GM23248 (cell line): ENCODE measurements around the gene SERINC1. TPM values are rescaled to one million over a fixed set of nuclear protein-coding genes. Genes with fewer than 3 reads are reported as not detected.

Experiments
- DNase-seq: peaks from one replicate; pipeline ENCODE4 v3.0.0-alpha.2; 2015
- H2AFZ ChIP-seq: fragments of 200-600 bp; sonication (generic); 2 replicates; pipeline ENCODE4 v1.6.1; 2016; ENCODE audit warnings: antibody characterized with exemption
- H3F3A ChIP-seq: fragments of 200-600 bp; sonication (generic); 2 replicates; pipeline ENCODE4 v1.6.1; 2016; ENCODE audit warnings: mild to moderate bottlenecking, antibody characterized with exemption, mixed run types; ENCODE audit not compliant: insufficient read depth
- H3K27ac ChIP-seq: fragments of 200-600 bp; sonication (generic); 2 replicates; pipeline ENCODE4 v1.5.1; 2016; ENCODE audit warnings: mild to moderate bottlenecking
- H3K27me3 ChIP-seq: fragments of 200-600 bp; sonication (generic); replicated peaks from 2 replicates; pipeline ENCODE4 v1.6.1; 2016; ENCODE audit warnings: mild to moderate bottlenecking; ENCODE audit not compliant: insufficient read depth
- H3K36me3 ChIP-seq: fragments of 200-600 bp; sonication (generic); 2 replicates; pipeline ENCODE4 v1.6.1; 2016; ENCODE audit warnings: low read depth, mild to moderate bottlenecking
- H3K4me1 ChIP-seq: fragments of 200-600 bp; sonication (generic); 2 replicates; pipeline ENCODE4 v1.6.1; 2016; ENCODE audit warnings: mild to moderate bottlenecking; ENCODE audit not compliant: insufficient read depth
- H3K4me2 ChIP-seq: fragments of 200-600 bp; sonication (generic); one replicate; pipeline ENCODE4 v1.6.1; 2016; ENCODE audit warnings: mild to moderate bottlenecking; ENCODE audit not compliant: unreplicated experiment
- H3K4me3 ChIP-seq: fragments of 200-600 bp; sonication (generic); 2 replicates; pipeline ENCODE4 v1.5.1; 2016; ENCODE audit warnings: mild to moderate bottlenecking
- H3K79me2 ChIP-seq: fragments of 200-600 bp; sonication (generic); 2 replicates; pipeline ENCODE4 v1.6.1; 2016; ENCODE audit warnings: mild to moderate bottlenecking; ENCODE audit not compliant: insufficient read depth
- H3K9ac ChIP-seq: fragments of 200-600 bp; sonication (generic); 2 replicates; pipeline ENCODE4 v1.6.1; 2016; ENCODE audit warnings: mild to moderate bottlenecking
- H3K9me2 ChIP-seq: fragments of 200-600 bp; sonication (generic); 2 replicates; pipeline ENCODE4 v1.6.1; 2016; ENCODE audit warnings: mixed run types, mild to moderate bottlenecking, moderate library complexity; ENCODE audit not compliant: insufficient read depth
- H3K9me3 ChIP-seq: fragments of 200-600 bp; sonication (generic); one replicate; pipeline ENCODE4 v1.6.1; 2017; ENCODE audit warnings: low read depth
- H4K20me1 ChIP-seq: fragments of 200-600 bp; sonication (generic); 2 replicates; pipeline ENCODE4 v1.6.0; 2016; ENCODE audit not compliant: insufficient read depth
- EZH2 ChIP-seq: fragments of 200-600 bp; sonication (generic); IDR thresholded peaks from 2 replicates; pipeline ENCODE4 v1.6.1; 2018; ENCODE audit warnings: antibody characterized with exemption, mild to moderate bottlenecking; ENCODE audit not compliant: insufficient read depth, poor library complexity, severe bottlenecking
- EZH2phosphoT487 ChIP-seq: fragments of 200-600 bp; sonication (generic); IDR thresholded peaks from 2 replicates; pipeline ENCODE4 v1.6.1; 2018; ENCODE audit warnings: antibody characterized with exemption, moderate library complexity, mild to moderate bottlenecking, low read depth; ENCODE audit not compliant: insufficient read depth
- WGBS, 2 experiments: methylation state at CpG; one replicate each; pipeline ENCODE4 v1.1.6; 2015 to 2017; ENCODE audit warnings: low lambda C conversion rate in 2 of 2, low coverage in 1 of 2; ENCODE audit errors: missing lambda C conversion rate in 2 of 2; 5-methylcytosine and 5-hydroxymethylcytosine counted together
- in situ Hi-C: fragments of 300-500 bp; cut with MboI; formaldehyde crosslinking; loops from 2 replicates; pipeline ENCODE4 v1.15.0; 2020
- polyA plus RNA-seq: library from polyadenylated mRNA; unstranded; fragments of >200 nt; fragmentation: Nextera tagmentation; extraction: Ambion mirVana; gene quantifications from 2 replicates; pipeline ENCODE4 v1.2.1, GENCODE V29; 2016
- total RNA-seq: library from RNA; depleted of rRNA; stranded (reverse); fragments of >200 nt; shearing (Covaris generic); gene quantifications from 2 replicates; pipeline ENCODE4 v1.2.3, GENCODE V29; 2014

SERINC1 gene
- total and polyA plus RNA-seq, 2 experiments from 2014 or later, result 243 to 346 TPM

GRCh38 chr6:122429323-122429722 lies 42.3 kb downstream of the SERINC1 start:
- Histone ChIP-seq H3K27me3 (no peaks in the 10 kb centered on the region), H3K27ac (no peak overlapping the region), H3K4me2 (no peak overlapping the region), H3K4me3 (no peak overlapping the region), H3K9me2 (no peaks in the 10 kb centered on the region), H3F3A (peaks cover 11% of the 10 kb centered on the region), H4K20me1 (no peaks in the 10 kb centered on the region), H3K9me3 (no peaks in the 10 kb centered on the region), H2AFZ (no peak overlapping the region), H3K4me1 (peaks cover 8% of the 10 kb centered on the region; the same call in 1 of the 2 replicates), H3K36me3 (peaks cover 24% of the 10 kb centered on the region; the same call in 1 of the 2 replicates), H3K9ac (no peak overlapping the region), H3K79me2 (no peaks in the 10 kb centered on the region)
- in situ Hi-C loops, result no loop called here
- DNase-seq, result no peak
- TF ChIP-seq EZH2 (no peak), EZH2phosphoT487 (no peak)

GRCh38 chr6:122428781-122429180 lies 42.8 kb downstream of the SERINC1 start:
- in situ Hi-C loops, result no loop called here
- Histone ChIP-seq H3K9me2 (no peaks in the 10 kb centered on the region), H3K27me3 (no peaks in the 10 kb centered on the region), H3F3A (peaks cover 11% of the 10 kb centered on the region), H3K4me2 (no peak overlapping the region), H4K20me1 (no peaks in the 10 kb centered on the region), H3K27ac (no peak overlapping the region), H3K4me3 (no peak overlapping the region), H3K4me1 (peaks cover 8% of the 10 kb centered on the region; the same call in 1 of the 2 replicates), H3K9ac (no peak overlapping the region), H3K36me3 (peaks cover 25% of the 10 kb centered on the region), H3K9me3 (no peaks in the 10 kb centered on the region), H2AFZ (no peak overlapping the region), H3K79me2 (no peaks in the 10 kb centered on the region)
- TF ChIP-seq EZH2phosphoT487, result no peak
- TF ChIP-seq EZH2, result no peak
- no peak for DNase-seq
- 96 to 100% methylated on average over 1 of the region's 1 CpG for WGBS, 2 experiments

GRCh38 chr6:122426597-122426996 lies 45.0 kb downstream of the SERINC1 start:
- TF ChIP-seq EZH2, result no peak
- no peak overlapping the region for H3K4me3 ChIP-seq
- H4K20me1 ChIP-seq, result no peaks in the 10 kb centered on the region
- H3K79me2 ChIP-seq, result no peaks in the 10 kb centered on the region
- no peak overlapping the region for H3K9ac ChIP-seq
- no peak overlapping the region for H3K4me2 ChIP-seq
- no peaks in the 10 kb centered on the region for H3K9me2 ChIP-seq
- no peaks in the 10 kb centered on the region for H3K27me3 ChIP-seq
- H3K27ac ChIP-seq, result no peak overlapping the region
- WGBS, 2 experiments, result 95 to 97% methylated on average over 3 of the region's 3 CpGs
- H2AFZ ChIP-seq, result no peak overlapping the region
- H3K36me3 ChIP-seq, result peaks cover 32% of the 10 kb centered on the region
- H3K4me1 ChIP-seq, result no peaks in the 10 kb centered on the region
- H3F3A ChIP-seq, result peaks cover 8% of the 10 kb centered on the region; the same call in 1 of the 2 replicates
- no peak for DNase-seq
- in situ Hi-C loops, result no loop called here
- no peaks in the 10 kb centered on the region for H3K9me3 ChIP-seq

- TF ChIP-seq EZH2phosphoT487, result no peak
- TF ChIP-seq EZH2, result no peak
- Histone ChIP-seq H3K36me3 (peaks cover 35% of the 10 kb centered on the region), H3K9me2 (no peaks in the 10 kb centered on the region), H2AFZ (no peak overlapping the region), H3F3A (no peaks in the 10 kb centered on the region), H3K4me2 (no peak overlapping the region), H3K9ac (no peak overlapping the region), H3K27ac (no peak overlapping the region), H3K4me1 (no peaks in the 10 kb centered on the region), H3K79me2 (no peaks in the 10 kb centered on the region), H4K20me1 (no peaks in the 10 kb centered on the region), H3K4me3 (no peak overlapping the region), H3K9me3 (no peaks in the 10 kb centered on the region), H3K27me3 (no peaks in the 10 kb centered on the region)
- WGBS, 2 experiments, result 90 to 95% methylated on average over 1 of the region's 1 CpG
- in situ Hi-C loops, result no loop called here
- no peak for DNase-seq
Measured at GRCh38 chr6:122423734-122424133, 47.9 kb downstream of the SERINC1 start.

- Histone ChIP-seq H3K4me3 (no peak overlapping the region), H3K9me3 (no peaks in the 10 kb centered on the region), H3K36me3 (peaks cover 30% of the 10 kb centered on the region), H3F3A (no peaks in the 10 kb centered on the region), H3K9ac (no peak overlapping the region), H2AFZ (no peak overlapping the region), H3K9me2 (no peaks in the 10 kb centered on the region), H3K27ac (no peak overlapping the region), H4K20me1 (no peaks in the 10 kb centered on the region), H3K4me2 (no peak overlapping the region), H3K4me1 (no peaks in the 10 kb centered on the region), H3K27me3 (no peaks in the 10 kb centered on the region), H3K79me2 (no peaks in the 10 kb centered on the region)
- 97 to 100% methylated on average over 1 of the region's 1 CpG for WGBS, 2 experiments
- in situ Hi-C loops, result no loop called here
- no peak for DNase-seq
- TF ChIP-seq EZH2, result no peak
- no peak for TF ChIP-seq EZH2phosphoT487
Measured at GRCh38 chr6:122422614-122423267, 48.9 kb downstream of the SERINC1 start.
